HepG2 (cell line): ENCODE measurements around the gene REPIN1. TPM values are rescaled to one million over a fixed set of nuclear protein-coding genes. Genes with fewer than 3 reads are reported as not detected.
A peak's percentile ranks its signal among the peaks of the same experiment; 100 is the strongest.

ENCODE experiments used
- CAMTA2 ChIP-seq: sonication (generic); formaldehyde crosslinking; IDR thresholded peaks from 2 replicates; pipeline ENCODE4 v1.4.0; 2020; ENCODE audit warnings: mild to moderate bottlenecking, missing genetic modification reagents, borderline replicate concordance
- IKZF4 ChIP-seq: sonication (generic); formaldehyde crosslinking; IDR thresholded peaks from 2 replicates; pipeline ENCODE4 v1.5.1; 2020; ENCODE audit warnings: borderline replicate concordance, mild to moderate bottlenecking, low read depth, missing genetic modification reagents; ENCODE audit errors: not compliant biosample characterization
- NFIB ChIP-seq: sonication (generic); formaldehyde crosslinking; IDR thresholded peaks from 2 replicates; pipeline ENCODE4 v1.9.0; 2021; ENCODE audit warnings: missing genetic modification reagents, mild to moderate bottlenecking, borderline replicate concordance
- RBFOX2 ChIP-seq: fragments of 200-400 bp; formaldehyde crosslinking; IDR thresholded peaks from 2 replicates; pipeline ENCODE4 v1.6.1; 2017; ENCODE audit warnings: low read depth, mild to moderate bottlenecking, low read length
- REST ChIP-seq, 2 experiments: IDR thresholded peaks; 2 replicates each; pipeline ENCODE4 v1.6.1; 2011 to 2012; ENCODE audit warnings: low read length in 2 of 2, borderline replicate concordance in 1 of 2, low read depth in 1 of 2, mild to moderate bottlenecking in 1 of 2, moderate library complexity in 1 of 2
- RXRB ChIP-seq: IDR thresholded peaks from 2 replicates; pipeline ENCODE4 v1.6.1; 2016; ENCODE audit warnings: borderline replicate concordance, missing genetic modification reagents, missing compliant biosample characterization
- U2AF2 ChIP-seq: fragments of 200-400 bp; formaldehyde crosslinking; IDR thresholded peaks from 2 replicates; pipeline ENCODE4 v1.6.1; 2017; ENCODE audit warnings: low read depth, mild to moderate bottlenecking, low read length
- XRCC5 ChIP-seq: fragments of 200-400 bp; formaldehyde crosslinking; optimal IDR thresholded peaks from 2 replicates; pipeline ENCODE3; 2017; ENCODE audit warnings: mild to moderate bottlenecking, low read length
- ZBTB7B ChIP-seq: sonication (generic); formaldehyde crosslinking; IDR thresholded peaks from 2 replicates; pipeline ENCODE4 v1.4.0; 2020; ENCODE audit warnings: missing genetic modification reagents
- ZFP1 ChIP-seq: IDR thresholded peaks from 2 replicates; pipeline ENCODE4 v1.6.1; 2016
- ZMAT3 ChIP-seq: sonication (generic); formaldehyde crosslinking; conservative IDR thresholded peaks from 2 replicates; pipeline ENCODE4 v1.7.0; 2021; ENCODE audit warnings: missing genetic modification reagents
- ZNF253 ChIP-seq: sonication (generic); formaldehyde crosslinking; IDR thresholded peaks from 2 replicates; pipeline ENCODE4 v1.8.0; 2022; ENCODE audit warnings: mild to moderate bottlenecking, missing genetic modification reagents, borderline replicate concordance
- ZNF274 ChIP-seq: sonication (generic); formaldehyde crosslinking; IDR thresholded peaks from 2 replicates; pipeline ENCODE4 v1.5.1; 2020; ENCODE audit warnings: mild to moderate bottlenecking, missing genetic modification reagents
- ZNF318 ChIP-seq: sonication (generic); formaldehyde crosslinking; IDR thresholded peaks from 2 replicates; pipeline ENCODE4 v1.4.0; 2020; ENCODE audit warnings: mild to moderate bottlenecking, missing genetic modification reagents
- ZNF335 ChIP-seq: sonication (generic); formaldehyde crosslinking; IDR thresholded peaks from 2 replicates; pipeline ENCODE4 v1.4.0; 2020; ENCODE audit warnings: missing genetic modification reagents
- ZNF382 ChIP-seq: sonication (generic); formaldehyde crosslinking; IDR thresholded peaks from 2 replicates; pipeline ENCODE4 v1.5.0; 2020; ENCODE audit warnings: missing genetic modification reagents, mild to moderate bottlenecking, borderline replicate concordance
- ZNF615 ChIP-seq: sonication (generic); formaldehyde crosslinking; IDR thresholded peaks from 2 replicates; pipeline ENCODE4 v1.5.0; 2020; ENCODE audit warnings: mild to moderate bottlenecking, missing genetic modification reagents, borderline replicate concordance
- polyA plus RNA-seq, 8 experiments: library from polyadenylated mRNA; depleted of rRNA in 3 of 8; stranded (reverse) in 7 of 8; unstranded in 1 of 8; fragments of >200 nt; fragmentation: Illumina TruSeq in 4 of 8; extraction: Trizol in 4 of 8; gene quantifications; 2 replicates each; pipeline versions ENCODE4 v1.2.1 to v1.2.3, GENCODE V29; 2011 to 2016; ENCODE audit warnings: low read depth in 4 of 8, missing spikeins in 1 of 8, mixed read lengths in 1 of 8; ENCODE audit not compliant: insufficient read depth in 1 of 8
- total RNA-seq, 5 experiments: library from RNA; depleted of rRNA; stranded (reverse); fragments of >200 nt; fragmentation: Illumina TruSeq; extraction: Trizol; gene quantifications; 2 replicates each; pipeline ENCODE4 v1.2.3, GENCODE V29; 2016; ENCODE audit warnings: low read depth in 1 of 5

REPIN1 gene
- total and polyA plus RNA-seq, 2 of the 13 experiments (the other 11 are each of a cell fraction or from before 2014, with no cell fraction given): 69.9 to 108 TPM

DNA sequence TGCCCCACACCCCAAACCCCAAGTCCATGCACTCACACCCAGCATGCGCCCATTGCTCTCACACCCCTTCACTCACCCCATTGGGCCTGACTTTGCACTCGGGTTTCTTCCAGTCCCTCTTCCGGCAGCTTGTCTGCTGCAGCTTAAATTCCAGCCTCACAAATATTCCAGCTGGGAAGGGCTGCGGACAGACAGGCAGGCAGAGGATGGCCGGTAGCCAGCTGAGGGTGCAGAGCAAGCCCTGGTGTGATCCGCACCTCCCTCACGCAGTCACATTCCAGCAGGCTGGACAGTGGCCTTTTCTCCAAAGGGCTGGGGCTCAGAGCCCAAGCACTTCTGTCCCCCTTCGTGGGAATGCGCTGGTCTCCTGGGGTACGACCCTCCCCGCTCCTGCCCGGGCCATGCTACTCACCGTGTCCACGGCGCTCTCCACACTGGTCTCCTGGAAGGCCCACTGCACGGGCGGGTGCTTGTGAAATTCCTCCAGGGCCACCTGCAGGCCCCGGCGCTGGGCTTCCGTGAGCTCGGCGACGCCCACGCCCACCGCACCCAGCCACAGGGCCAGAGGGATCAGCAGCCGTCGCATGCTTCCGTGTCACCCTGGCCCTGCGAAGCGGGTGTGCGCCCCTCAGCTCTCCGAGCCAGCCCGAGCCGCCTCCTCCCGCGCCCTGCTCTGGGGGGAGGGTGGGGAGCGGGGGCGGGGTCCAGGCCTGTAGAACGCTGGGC is 28.4 kb upstream of the REPIN1 start (continued):
- TF ChIP-seq ZNF318 (CRISPR knock-in tag) (no peak), ZNF382 (CRISPR knock-in tag) (no peak), ZBTB7B (CRISPR knock-in tag) (peak; percentile 70), ZMAT3 (CRISPR knock-in tag) (no peak), NFIB (CRISPR knock-in tag) (no peak), REST (IDR thresholded peaks at IDR 0.05; ENCODE audit: borderline replicate concordance in 1 of 2, low read depth in 1 of 2, low read length in 2 of 2) (peak; percentile 15 to 71), ZNF253 (no peak), ZNF335 (CRISPR knock-in tag) (no peak), ZNF615 (CRISPR knock-in tag) (no peak), IKZF4 (no peak), CAMTA2 (CRISPR knock-in tag) (0 out of 2 replicates have a peak, but pooled peaks have one; percentile 34), XRCC5 (peak; percentile 30), ZFP1 (CRISPR knock-in tag) (no peak), RXRB (CRISPR knock-in tag) (no peak), U2AF2 (no peak), RBFOX2 (peak; percentile 73), ZNF274 (0 out of 2 replicates have a peak, but pooled peaks have one; percentile 53)
